ENCODE measurements around the gene STK39. TPM values are rescaled to one million over a fixed set of nuclear protein-coding genes. Genes with fewer than 3 reads are reported as not detected.

Gene STK39
- total RNA-seq, 1 donor from 2014 or later, result 26.2 TPM

GRCh38 chr2:168191955-168192785 lies 55.2 kb downstream of the STK39 start:
- Mint-ChIP-seq H3K4me3 (no peak overlapping the region), H3K27ac (no peak overlapping the region), H3K9me3 (peaks cover 5% of the 10 kb centered on the region), H3K36me3 (peaks cover 4% of the 10 kb centered on the region), H3K4me1 (ENCODE audit: unreplicated experiment) (peaks cover 54% of the 10 kb centered on the region), H3K27me3 (no peaks in the 10 kb centered on the region)
- no peak for DNase-seq (ENCODE audit: extremely low spot score, unreplicated experiment)
- TF ChIP-seq, protein P1, sequence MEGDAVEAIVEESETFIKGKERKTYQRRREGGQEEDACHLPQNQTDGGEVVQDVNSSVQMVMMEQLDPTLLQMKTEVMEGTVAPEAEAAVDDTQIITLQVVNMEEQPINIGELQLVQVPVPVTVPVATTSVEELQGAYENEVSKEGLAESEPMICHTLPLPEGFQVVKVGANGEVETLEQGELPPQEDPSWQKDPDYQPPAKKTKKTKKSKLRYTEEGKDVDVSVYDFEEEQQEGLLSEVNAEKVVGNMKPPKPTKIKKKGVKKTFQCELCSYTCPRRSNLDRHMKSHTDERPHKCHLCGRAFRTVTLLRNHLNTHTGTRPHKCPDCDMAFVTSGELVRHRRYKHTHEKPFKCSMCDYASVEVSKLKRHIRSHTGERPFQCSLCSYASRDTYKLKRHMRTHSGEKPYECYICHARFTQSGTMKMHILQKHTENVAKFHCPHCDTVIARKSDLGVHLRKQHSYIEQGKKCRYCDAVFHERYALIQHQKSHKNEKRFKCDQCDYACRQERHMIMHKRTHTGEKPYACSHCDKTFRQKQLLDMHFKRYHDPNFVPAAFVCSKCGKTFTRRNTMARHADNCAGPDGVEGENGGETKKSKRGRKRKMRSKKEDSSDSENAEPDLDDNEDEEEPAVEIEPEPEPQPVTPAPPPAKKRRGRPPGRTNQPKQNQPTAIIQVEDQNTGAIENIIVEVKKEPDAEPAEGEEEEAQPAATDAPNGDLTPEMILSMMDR (conservative IDR thresholded peaks at IDR 0.05), result no peak

GRCh38 chr2:168190590-168191336 lies 56.6 kb downstream of the STK39 start:
- H3K27ac Mint-ChIP-seq, result no peak overlapping the region
- H3K27me3 Mint-ChIP-seq, result no peaks in the 10 kb centered on the region
- peaks cover 60% of the 10 kb centered on the region for H3K4me1 Mint-ChIP-seq (ENCODE audit: unreplicated experiment)
- H3K4me3 Mint-ChIP-seq, result no peak overlapping the region
- no peaks in the 10 kb centered on the region for H3K36me3 Mint-ChIP-seq
- TF ChIP-seq, protein P1 (conservative IDR thresholded peaks at IDR 0.05), result no peak
- DNase-seq (ENCODE audit: extremely low spot score, unreplicated experiment), result no peak
- H3K9me3 Mint-ChIP-seq, result no peaks in the 10 kb centered on the region

DNA sequence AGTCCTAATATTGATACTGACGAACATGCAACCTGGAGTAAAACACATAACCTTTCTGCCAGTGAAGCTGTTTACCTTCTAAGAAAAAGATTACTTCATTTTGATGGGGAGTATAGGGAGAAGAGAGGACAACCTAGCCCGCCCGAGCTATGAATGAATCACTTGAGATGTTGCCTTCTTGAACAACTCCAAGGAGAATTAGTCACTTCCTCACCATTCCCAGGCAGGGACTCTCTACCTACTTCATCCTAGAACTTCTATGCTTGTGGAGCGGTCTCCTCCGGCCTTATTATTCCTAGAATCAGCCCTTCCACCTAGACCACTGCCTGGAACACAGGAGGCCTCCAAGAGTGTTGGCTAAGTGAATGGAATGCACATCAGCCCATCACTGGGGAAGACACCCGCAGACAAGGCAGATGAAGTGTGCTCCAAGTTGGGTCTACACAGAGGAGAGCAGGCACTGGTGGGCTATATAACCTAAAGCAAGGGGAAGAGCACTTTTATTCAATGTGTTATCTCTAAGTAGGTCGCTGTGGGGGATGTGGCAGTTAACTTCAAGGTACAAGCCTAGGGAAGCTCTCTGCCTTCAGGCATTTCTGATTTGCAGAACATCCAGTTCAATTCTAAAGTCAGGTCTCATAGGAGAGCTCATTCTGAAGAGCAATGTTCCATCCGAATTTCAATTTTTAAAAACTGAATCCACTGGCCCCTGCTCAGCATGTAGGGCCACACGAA lies 57.4 kb downstream of the STK39 start:
- H3K4me3 Mint-ChIP-seq, result no peak overlapping the region
- no peak overlapping the region for H3K27ac Mint-ChIP-seq
- H3K36me3 Mint-ChIP-seq, result no peaks in the 10 kb centered on the region
- TF ChIP-seq, protein P1 (conservative IDR thresholded peaks at IDR 0.05), result no peak
- peaks cover 66% of the 10 kb centered on the region for H3K4me1 Mint-ChIP-seq (ENCODE audit: unreplicated experiment)
- DNase-seq (ENCODE audit: extremely low spot score, unreplicated experiment), result no peak
- no peaks in the 10 kb centered on the region for H3K9me3 Mint-ChIP-seq
- H3K27me3 Mint-ChIP-seq, result no peaks in the 10 kb centered on the region

- peaks cover 72% of the 10 kb centered on the region for H3K4me1 Mint-ChIP-seq (ENCODE audit: unreplicated experiment)
- H3K27me3 Mint-ChIP-seq, result no peaks in the 10 kb centered on the region
- H3K4me3 Mint-ChIP-seq, result no peak overlapping the region
- TF ChIP-seq, protein P1 (conservative IDR thresholded peaks at IDR 0.05), result no peak
- no peak for DNase-seq (ENCODE audit: extremely low spot score, unreplicated experiment)
- no peak overlapping the region for H3K27ac Mint-ChIP-seq
- H3K36me3 Mint-ChIP-seq, result no peaks in the 10 kb centered on the region
- H3K9me3 Mint-ChIP-seq, result no peaks in the 10 kb centered on the region
These were observed 59.4 kb downstream of the STK39 start for GRCh38 chr2:168188002-168188401.

GRCh38 chr2:168186452-168186851 lies 60.9 kb downstream of the STK39 start:
- Mint-ChIP-seq H3K27ac (peak overlapping the region; percentile 15), H3K4me1 (ENCODE audit: unreplicated experiment) (peaks cover 65% of the 10 kb centered on the region), H3K36me3 (peaks cover 7% of the 10 kb centered on the region), H3K27me3 (no peaks in the 10 kb centered on the region), H3K9me3 (no peaks in the 10 kb centered on the region), H3K4me3 (no peak overlapping the region)
- TF ChIP-seq, protein P1 (conservative IDR thresholded peaks at IDR 0.05), result no peak
- no peak for DNase-seq (ENCODE audit: extremely low spot score, unreplicated experiment)
